DOHH2 (cell line): Measurements from ENCODE around the gene AMFR.

Source experiments
- H3F3A ChIP-seq: fragments of 200-600 bp; sonication (generic), shearing (Covaris generic); 2 replicates; pipeline ENCODE4 v1.6.0; 2016; ENCODE audit warnings: antibody characterized with exemption, mild to moderate bottlenecking; ENCODE audit not compliant: control insufficient read depth, insufficient read depth
- H3K27ac ChIP-seq: fragments of 200-600 bp; sonication (generic); 2 replicates; pipeline ENCODE4 v1.5.1; 2014; ENCODE audit warnings: low read depth, mild to moderate bottlenecking, low read length, moderate library complexity
- H3K27me3 ChIP-seq: fragments of 200-600 bp; sonication (generic); 2 replicates; pipeline ENCODE4 v1.6.1; 2014; ENCODE audit warnings: mild to moderate bottlenecking, low read length, mixed read lengths; ENCODE audit not compliant: control insufficient read depth
- H3K36me3 ChIP-seq: fragments of 200-600 bp; sonication (generic); 2 replicates; pipeline ENCODE4 v1.6.1; 2014; ENCODE audit warnings: mild to moderate bottlenecking, low read length, moderate library complexity, mixed read lengths; ENCODE audit not compliant: control insufficient read depth
- H3K4me1 ChIP-seq: fragments of 200-600 bp; sonication (generic); 2 replicates; pipeline ENCODE4 v1.6.1; 2014; ENCODE audit warnings: mild to moderate bottlenecking, low read length, mixed read lengths; ENCODE audit not compliant: control insufficient read depth
- H3K4me2 ChIP-seq: fragments of 200-600 bp; sonication (generic); 2 replicates; pipeline ENCODE4 v1.6.0; 2014; ENCODE audit warnings: mild to moderate bottlenecking, low read length, moderate library complexity
- H3K4me3 ChIP-seq: fragments of 200-600 bp; sonication (generic); 2 replicates; pipeline ENCODE4 v1.5.1; 2014; ENCODE audit warnings: mild to moderate bottlenecking, low read length, mixed read lengths
- H3K79me2 ChIP-seq: fragments of 200-600 bp; sonication (generic); 2 replicates; pipeline ENCODE4 v1.6.1; 2014; ENCODE audit warnings: mild to moderate bottlenecking, low read length, mixed read lengths; ENCODE audit not compliant: control insufficient read depth
- H3K9me2 ChIP-seq: fragments of 200-600 bp; sonication (generic); replicated peaks from 2 replicates; pipeline ENCODE4 v1.6.1; 2014; ENCODE audit warnings: mild to moderate bottlenecking, low read length, mixed read lengths; ENCODE audit not compliant: control insufficient read depth
- H3K9me3 ChIP-seq: fragments of 200-600 bp; sonication (generic); 2 replicates; pipeline ENCODE4 v1.6.1; 2014; ENCODE audit warnings: antibody characterized with exemption, low read length, mixed read lengths; ENCODE audit not compliant: control insufficient read depth, insufficient read depth
- H4K20me1 ChIP-seq: fragments of 200-600 bp; sonication (generic); 2 replicates; pipeline ENCODE4 v1.6.0; 2014; ENCODE audit warnings: low read depth, mild to moderate bottlenecking, antibody characterized with exemption, low read length, moderate library complexity; ENCODE audit not compliant: control insufficient read depth, insufficient read depth
- CTCF ChIP-seq: fragments of 200-600 bp; sonication (generic); IDR thresholded peaks from one replicate; pipeline ENCODE4 v1.5.1; 2014; ENCODE audit warnings: antibody characterized with exemption, mild to moderate bottlenecking, low read depth, low read length; ENCODE audit not compliant: poor library complexity, severe bottlenecking
- EZH2phosphoT487 ChIP-seq: fragments of 200-600 bp; sonication (generic); IDR thresholded peaks from 2 replicates; pipeline ENCODE4 v1.6.1; 2017; ENCODE audit warnings: borderline replicate concordance, mild to moderate bottlenecking, antibody characterized with exemption, low read length, moderate library complexity, mixed read lengths

AMFR gene

GRCh38 chr16:56408379-56409098, 16.8 kb downstream of the AMFR start:
- H3K79me2 ChIP-seq, result peaks cover 73% of the 10 kb centered on the region

GRCh38 chr16:56405977-56406672, 19.2 kb downstream of the AMFR start:
- 0 out of 2 replicates have a peak, but pooled peaks cover 7% of the 10 kb centered on the region for H4K20me1 ChIP-seq
- no peak overlapping the region for H3K27ac ChIP-seq
- H3K4me3 ChIP-seq, result no peak overlapping the region
- no peaks in the 10 kb centered on the region for H3K9me3 ChIP-seq
- H3K79me2 ChIP-seq, result peaks cover 66% of the 10 kb centered on the region
- no peaks in the 10 kb centered on the region for H3K27me3 ChIP-seq
- H3F3A ChIP-seq, result peaks cover 10% of the 10 kb centered on the region
- peaks cover 88% of the 10 kb centered on the region for H3K36me3 ChIP-seq
- H3K4me2 ChIP-seq, result no peak overlapping the region
- no peaks in the 10 kb centered on the region for H3K4me1 ChIP-seq
- TF ChIP-seq EZH2phosphoT487 (no peak), CTCF (no peak)
- no peaks in the 10 kb centered on the region for H3K9me2 ChIP-seq

More at GRCh38 chr16:56408379-56409098, 16.8 kb downstream of the AMFR start:
- H3K9me2 ChIP-seq, result no peaks in the 10 kb centered on the region
- H3F3A ChIP-seq, result peaks cover 10% of the 10 kb centered on the region
- H3K9me3 ChIP-seq, result no peaks in the 10 kb centered on the region
- no peaks in the 10 kb centered on the region for H3K27me3 ChIP-seq
- H3K4me1 ChIP-seq, result no peaks in the 10 kb centered on the region
- TF ChIP-seq EZH2phosphoT487, result no peak
- no peak for TF ChIP-seq CTCF
- no peak overlapping the region for H3K4me2 ChIP-seq
- H3K27ac ChIP-seq, result no peak overlapping the region
- no peak overlapping the region for H3K4me3 ChIP-seq
- 0 out of 2 replicates have a peak, but pooled peaks cover 7% of the 10 kb centered on the region for H4K20me1 ChIP-seq
- peaks cover 89% of the 10 kb centered on the region for H3K36me3 ChIP-seq

GRCh38 chr16:56401482-56401881, 23.9 kb downstream of the AMFR start:
- Histone ChIP-seq H3K9me2 (no peaks in the 10 kb centered on the region), H3K27ac (no peak overlapping the region), H4K20me1 (0 out of 2 replicates have a peak, but pooled peaks cover 7% of the 10 kb centered on the region), H3F3A (peaks cover 11% of the 10 kb centered on the region), H3K27me3 (no peaks in the 10 kb centered on the region), H3K79me2 (peaks cover 61% of the 10 kb centered on the region), H3K4me1 (no peaks in the 10 kb centered on the region), H3K9me3 (no peaks in the 10 kb centered on the region), H3K4me3 (no peak overlapping the region), H3K36me3 (peaks cover 76% of the 10 kb centered on the region), H3K4me2 (no peak overlapping the region)
- TF ChIP-seq EZH2phosphoT487 (no peak), CTCF (peak; percentile 49)
